Cardiac fibroblast (primary cell): ENCODE results near the gene IGHMBP2.

ENCODE experiments used
- DNase-seq, 2 donors: peaks; one replicate each; pipeline versions ENCODE4 v3.0.0 to v3.0.0-alpha.2; 2010; ENCODE audit warnings: low read depth in 2 of 2
- H3K4me3 ChIP-seq, 2 donors: replicated peaks in 1 of 2; 1 replicate in 1 of 2; 2 replicates in 1 of 2; pipeline ENCODE4 v1.5.1; 2011; ENCODE audit warnings: low read depth in 2 of 2, low read length in 2 of 2, mild to moderate bottlenecking in 2 of 2, moderate library complexity in 1 of 2
- CTCF ChIP-seq: IDR thresholded peaks from one replicate; pipeline ENCODE4 v1.5.1; 2011; ENCODE audit warnings: low read depth, mild to moderate bottlenecking, low read length, inconsistent platforms

IGHMBP2 gene

GRCh38 chr11:68900835-68901381 lies 2.8 kb upstream of the IGHMBP2 start:
- no peak for DNase-seq
- no peak overlapping the region for H3K4me3 ChIP-seq
- TF ChIP-seq CTCF: no peak

- peak overlapping the region; percentile 96 to 99 for H3K4me3 ChIP-seq
- peak; percentile 16 to 33 for DNase-seq
- TF ChIP-seq CTCF: no peak
These were observed 657 bp downstream of the IGHMBP2 start for GRCh38 chr11:68904248-68904847.

GRCh38 chr11:68905421-68906360 lies 2.0 kb downstream of the IGHMBP2 start:
- H3K4me3 ChIP-seq: no peak overlapping the region
- no peak for TF ChIP-seq CTCF
- DNase-seq: no peak

GRCh38 chr11:68908273-68908672 lies 4.6 kb downstream of the IGHMBP2 start:
- no peak for DNase-seq
- TF ChIP-seq CTCF: no peak
- H3K4me3 ChIP-seq: no peak overlapping the region

GRCh38 chr11:68910965-68911364 lies 7.3 kb downstream of the IGHMBP2 start:
- no peak for TF ChIP-seq CTCF
- H3K4me3 ChIP-seq: no peak overlapping the region
- DNase-seq: no peak

GRCh38 chr11:68911731-68912130 lies 8.0 kb downstream of the IGHMBP2 start:
- TF ChIP-seq CTCF: no peak
- no peak for DNase-seq

More at GRCh38 chr11:68911731-68912130, 8.0 kb downstream of the IGHMBP2 start:
- H3K4me3 ChIP-seq: no peak overlapping the region
